Body of pancreas (tissue), 4 donors: ENCODE data around the gene FAM117A.

Source experiments
- POLR2A ChIP-seq, 3 donors: fragments of 450-650 bp; IDR thresholded peaks; one replicate each; pipeline ENCODE4 v1.6.1; 2016; ENCODE audit warnings: antibody characterized with exemption in 3 of 3, mild to moderate bottlenecking in 2 of 3
- TF ChIP-seq, protein P1 (sequence below), 7 experiments: fragments of 450-650 bp in 4 of 7; fragments of 200-600 bp in 3 of 7; sonication (generic) in 3 of 7; IDR thresholded peaks; one replicate each; pipeline ENCODE4 v1.5.1; 2016 to 2019; ENCODE audit warnings: antibody characterized with exemption in 7 of 7

DNA sequence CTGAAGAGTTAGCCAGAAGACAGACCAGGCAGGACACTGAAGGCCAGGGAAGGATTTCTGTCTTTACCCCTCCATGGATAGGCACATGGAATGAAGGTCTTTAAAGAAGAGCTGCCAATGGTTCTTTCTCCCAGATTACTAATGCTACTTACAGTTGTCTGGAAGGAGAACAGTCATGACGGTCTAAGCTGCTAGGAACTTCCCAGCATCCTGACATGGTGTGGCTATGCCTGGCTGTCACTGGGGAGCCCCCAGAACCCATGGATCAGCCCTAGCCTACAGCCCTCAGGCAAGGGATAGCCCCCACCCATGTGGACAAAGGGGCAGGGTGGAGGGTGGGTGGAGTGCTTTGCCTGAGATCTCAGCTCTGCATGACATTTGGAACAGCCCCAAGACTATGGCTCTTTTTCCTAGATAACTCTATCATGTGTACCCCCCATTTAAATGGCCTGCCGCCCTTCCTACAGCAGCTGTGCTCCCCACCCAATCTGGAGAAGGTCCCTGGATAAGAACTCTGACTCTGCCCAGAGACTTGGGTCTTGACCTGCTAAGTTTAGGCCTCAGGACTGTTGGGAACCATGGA is 15.3 kb upstream of the FAM117A start:
- TF ChIP-seq POLR2A (IDR thresholded peaks at IDR 0.05), result no peak
- TF ChIP-seq, protein P1, sequence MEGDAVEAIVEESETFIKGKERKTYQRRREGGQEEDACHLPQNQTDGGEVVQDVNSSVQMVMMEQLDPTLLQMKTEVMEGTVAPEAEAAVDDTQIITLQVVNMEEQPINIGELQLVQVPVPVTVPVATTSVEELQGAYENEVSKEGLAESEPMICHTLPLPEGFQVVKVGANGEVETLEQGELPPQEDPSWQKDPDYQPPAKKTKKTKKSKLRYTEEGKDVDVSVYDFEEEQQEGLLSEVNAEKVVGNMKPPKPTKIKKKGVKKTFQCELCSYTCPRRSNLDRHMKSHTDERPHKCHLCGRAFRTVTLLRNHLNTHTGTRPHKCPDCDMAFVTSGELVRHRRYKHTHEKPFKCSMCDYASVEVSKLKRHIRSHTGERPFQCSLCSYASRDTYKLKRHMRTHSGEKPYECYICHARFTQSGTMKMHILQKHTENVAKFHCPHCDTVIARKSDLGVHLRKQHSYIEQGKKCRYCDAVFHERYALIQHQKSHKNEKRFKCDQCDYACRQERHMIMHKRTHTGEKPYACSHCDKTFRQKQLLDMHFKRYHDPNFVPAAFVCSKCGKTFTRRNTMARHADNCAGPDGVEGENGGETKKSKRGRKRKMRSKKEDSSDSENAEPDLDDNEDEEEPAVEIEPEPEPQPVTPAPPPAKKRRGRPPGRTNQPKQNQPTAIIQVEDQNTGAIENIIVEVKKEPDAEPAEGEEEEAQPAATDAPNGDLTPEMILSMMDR (IDR thresholded peaks at IDR 0.05), result no peak
